Ovary (tissue), 9 donors: ENCODE measurements around the gene PRRG4. TPM values are rescaled to one million over a fixed set of nuclear protein-coding genes. Genes with fewer than 3 reads are reported as not detected.

ENCODE experiments used
- DNase-seq, 5 donors: peaks; one replicate each; pipeline ENCODE4 v3.0.0-alpha.2; 2019 to 2020
- H3K27ac ChIP-seq, 2 donors: fragments of 200-600 bp; one replicate each; pipeline versions ENCODE4 v1.5.1 to v1.8.0; 2019 to 2022
- H3K27me3 ChIP-seq: fragments of 200-600 bp; one replicate; pipeline ENCODE4 v1.8.0; 2022
- H3K36me3 ChIP-seq: fragments of 200-600 bp; sonication (generic); one replicate; pipeline ENCODE4 v1.5.1; 2019
- H3K4me1 ChIP-seq: one replicate; pipeline ENCODE4 v1.8.1; 2013; ENCODE audit warnings: mild to moderate bottlenecking, moderate library complexity; ENCODE audit not compliant: insufficient read depth
- H3K4me3 ChIP-seq: fragments of 200-600 bp; sonication (generic); one replicate; pipeline ENCODE4 v1.5.1; 2017
- H3K9me3 ChIP-seq, 2 donors: fragments of 200-600 bp in 1 of 2; sonication (generic) in 1 of 2; one replicate each; pipeline versions ENCODE4 v1.5.1 to v1.8.1; 2013 to 2019; ENCODE audit warnings: mild to moderate bottlenecking in 1 of 2, moderate library complexity in 1 of 2
- EP300 ChIP-seq: sonication (generic); formaldehyde crosslinking; IDR thresholded peaks from one replicate; pipeline ENCODE4 v1.6.1; 2017; ENCODE audit warnings: antibody characterized with exemption
- POLR2A ChIP-seq: fragments of 450-650 bp; IDR thresholded peaks from one replicate; pipeline ENCODE4 v1.6.1; 2017; ENCODE audit warnings: antibody characterized with exemption, mild to moderate bottlenecking, moderate library complexity
- WGBS, 3 donors: extraction: QIAGEN DNeasy Blood & Tissue Kit in 1 of 3; methylation state at CpG; one replicate each; pipeline versions ENCODE4 v1.1.5 to v1.1.7; 2013 to 2017; 5-methylcytosine and 5-hydroxymethylcytosine counted together
- intact Hi-C, 4 donors: fragments of 100-400 bp; cut with DNase I; formaldehyde crosslinking; loops; one replicate each; pipeline versions ENCODE4 v1.11.0 to v1.15.1; 2022 to 2023
- polyA plus RNA-seq, 2 donors: library from polyadenylated mRNA; stranded (reverse); fragments of 200-250 nt in 1 of 2; fragments of 350-450 nt in 1 of 2; fragmentation: Illumina TruSeq in 1 of 2; extraction: RNeasy Lipid Tissue Mini Kit (QIAGEN cat#74804) in 1 of 2; gene quantifications; one replicate each; pipeline ENCODE4 v1.2.3, GENCODE V29; 2013 to 2014
- total RNA-seq, 7 donors: library from RNA; depleted of rRNA in 2 of 7; stranded (reverse); fragments of >200 nt in 2 of 7; fragmentation: NEBNext Ultra II Directional in 3 of 7; extraction: Animal tissue kit (Norgen Biotek cat#: 25700) in 3 of 7; gene quantifications; one replicate each; pipeline versions ENCODE4 v1.1.0 to v1.2.4, GENCODE V29; 2016 to 2023
- TF ChIP-seq, protein P1 (sequence below), 3 donors: fragments of 450-650 bp in 2 of 3; fragments of 200-600 bp in 1 of 3; IDR thresholded peaks; one replicate each; pipeline versions ENCODE4 v1.5.1 to v1.8.0; 2016 to 2022; ENCODE audit warnings: antibody characterized with exemption in 3 of 3, mild to moderate bottlenecking in 1 of 3
- donor health status: DM: no; HTN: no; CAD: no; lungs with moderate emphysema.
- donor health status: DM: no; HTN: no; CAD: no.
- donor health status: Bipolar disorder and iron deficiency.
- donor health status: DM: yes; HTN: yes; CAD: no.
- donor health status: DM: no; HTN: no; CAD: no.
- donor health status: DM: yes; HTN: yes; CAD: no.

Gene PRRG4
- total and polyA plus RNA-seq, 9 donors = 0.17 to 6.5 (median 0.48) TPM

DNA sequence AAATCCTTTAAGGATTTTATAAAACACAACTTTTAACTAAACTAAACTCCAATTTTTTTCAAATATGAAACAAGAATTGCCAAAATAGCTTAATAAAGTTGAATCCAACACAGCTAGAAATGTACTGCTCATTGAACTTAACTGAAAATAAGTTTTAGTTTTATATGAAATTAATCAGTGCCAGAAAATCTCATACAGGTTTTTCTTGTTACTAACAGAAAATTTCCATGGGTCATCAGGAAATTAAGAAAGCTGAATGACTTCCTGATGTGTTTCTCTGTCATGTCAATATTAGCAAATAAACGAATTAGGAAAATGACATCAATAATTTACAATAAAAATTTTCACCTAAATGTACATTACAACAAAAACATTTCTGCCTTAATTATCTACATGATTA is 38.8 kb upstream of the PRRG4 start:
- Histone ChIP-seq H3K36me3 (no peaks in the 10 kb centered on the region), H3K27ac (no peak overlapping the region), H3K27me3 (no peaks in the 10 kb centered on the region), H3K9me3 (no peaks in the 10 kb centered on the region), H3K4me1 (no peaks in the 10 kb centered on the region), H3K4me3 (no peak overlapping the region)
- intact Hi-C loops = loop anchor here in 2 of 4 donors (5.0 to 10.0 kb wide), 2 partner anchors 79 to 476 kb away; no protein-coding TSS in a partner anchor
- TF ChIP-seq EP300 (no peak), POLR2A (no peak)
- TF ChIP-seq, protein P1, sequence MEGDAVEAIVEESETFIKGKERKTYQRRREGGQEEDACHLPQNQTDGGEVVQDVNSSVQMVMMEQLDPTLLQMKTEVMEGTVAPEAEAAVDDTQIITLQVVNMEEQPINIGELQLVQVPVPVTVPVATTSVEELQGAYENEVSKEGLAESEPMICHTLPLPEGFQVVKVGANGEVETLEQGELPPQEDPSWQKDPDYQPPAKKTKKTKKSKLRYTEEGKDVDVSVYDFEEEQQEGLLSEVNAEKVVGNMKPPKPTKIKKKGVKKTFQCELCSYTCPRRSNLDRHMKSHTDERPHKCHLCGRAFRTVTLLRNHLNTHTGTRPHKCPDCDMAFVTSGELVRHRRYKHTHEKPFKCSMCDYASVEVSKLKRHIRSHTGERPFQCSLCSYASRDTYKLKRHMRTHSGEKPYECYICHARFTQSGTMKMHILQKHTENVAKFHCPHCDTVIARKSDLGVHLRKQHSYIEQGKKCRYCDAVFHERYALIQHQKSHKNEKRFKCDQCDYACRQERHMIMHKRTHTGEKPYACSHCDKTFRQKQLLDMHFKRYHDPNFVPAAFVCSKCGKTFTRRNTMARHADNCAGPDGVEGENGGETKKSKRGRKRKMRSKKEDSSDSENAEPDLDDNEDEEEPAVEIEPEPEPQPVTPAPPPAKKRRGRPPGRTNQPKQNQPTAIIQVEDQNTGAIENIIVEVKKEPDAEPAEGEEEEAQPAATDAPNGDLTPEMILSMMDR (IDR thresholded peaks at IDR 0.05) = no peak
- no peak for DNase-seq
- 70 to 82% (median 72%) methylated on average over 1 of the region's 1 CpG for whole genome bisulfite sequencing, 3 donors

DNA sequence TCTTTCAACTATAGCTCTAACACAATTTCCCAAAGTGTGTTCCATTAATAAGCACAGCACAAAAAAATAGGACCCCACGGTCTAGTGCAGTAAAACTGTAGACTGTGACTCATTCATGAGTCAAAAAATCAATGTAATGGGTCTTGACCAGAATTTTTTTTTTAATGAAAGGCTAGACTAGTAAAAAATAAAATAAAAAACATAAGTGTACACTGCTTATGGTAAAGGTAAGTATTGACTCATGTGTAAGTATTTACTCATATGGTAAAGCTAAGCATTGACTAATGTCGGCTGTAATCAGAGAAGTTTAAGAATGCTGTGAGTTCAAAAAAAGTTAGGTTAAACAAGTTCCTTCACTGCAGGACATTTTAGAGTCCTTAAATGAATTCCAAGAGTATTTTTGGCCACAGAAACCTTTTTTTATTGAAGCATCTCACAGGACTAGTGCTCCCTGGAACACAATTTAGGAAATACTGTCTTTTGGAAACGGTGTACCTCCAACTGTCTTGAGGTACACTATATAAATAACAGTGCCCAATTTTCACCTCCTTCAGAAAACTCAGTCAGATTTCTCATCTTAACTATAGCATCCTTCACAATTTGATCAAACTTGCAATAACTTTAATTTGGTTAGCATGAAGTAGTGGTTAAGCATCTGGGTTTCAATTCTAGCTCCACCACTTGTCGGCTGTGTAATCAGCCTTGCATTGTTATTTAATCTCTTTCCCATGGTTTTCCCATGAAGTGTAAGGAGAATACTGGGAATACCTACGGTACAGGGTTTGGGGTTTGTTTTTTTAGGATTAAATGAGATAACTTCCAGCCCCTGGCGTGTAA is 37.4 kb upstream of the PRRG4 start:
- H3K27me3 ChIP-seq = no peaks in the 10 kb centered on the region
- no peaks in the 10 kb centered on the region for H3K4me1 ChIP-seq
- DNase-seq = no peak
- H3K9me3 ChIP-seq = no peaks in the 10 kb centered on the region
- no peaks in the 10 kb centered on the region for H3K36me3 ChIP-seq
- H3K27ac ChIP-seq = no peak overlapping the region
- TF ChIP-seq, protein P1 (IDR thresholded peaks at IDR 0.05) = no peak
- TF ChIP-seq EP300 (no peak), POLR2A (no peak)
- H3K4me3 ChIP-seq = no peak overlapping the region
- intact Hi-C loops = loop anchor here in 3 of 4 donors (2.0 to 10.0 kb wide), 3 partner anchors 80 to 478 kb away; no protein-coding TSS in a partner anchor
- WGBS, 3 donors = 30 to 39% (median 34%) methylated on average over 6 of the region's 6 CpGs

DNA sequence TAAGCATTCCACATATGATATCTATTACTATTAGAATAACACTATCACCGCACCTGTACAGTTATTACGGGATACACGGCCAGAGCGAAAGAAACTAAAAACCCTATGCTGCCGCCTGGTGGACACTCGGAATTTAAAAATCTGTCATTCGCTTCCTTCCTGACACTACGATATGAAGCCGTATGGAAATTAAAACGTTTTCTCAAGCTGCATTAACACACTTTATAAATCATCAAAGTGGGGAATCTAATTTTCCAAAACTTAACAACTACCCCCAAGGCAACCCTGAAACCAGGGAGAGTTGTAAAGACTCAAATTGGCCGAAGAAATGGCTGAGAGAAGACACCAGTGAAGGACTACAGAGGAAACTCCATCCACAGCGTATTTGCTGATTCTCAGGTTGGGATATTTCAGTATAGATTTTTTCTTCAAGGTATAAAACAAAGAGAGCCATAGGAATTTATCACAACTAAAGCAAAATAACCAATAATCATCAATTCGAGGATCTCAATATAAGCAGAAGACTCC is 36.7 kb upstream of the PRRG4 start:
- no peak for TF ChIP-seq EP300
- TF ChIP-seq POLR2A = no peak
- TF ChIP-seq, protein P1 (IDR thresholded peaks at IDR 0.05) = peak; percentile 24 to 65 (median 58)
- peak; percentile 18 to 66 (median 57) for DNase-seq
- Histone ChIP-seq H3K4me1 (no peaks in the 10 kb centered on the region), H3K4me3 (no peak overlapping the region), H3K36me3 (no peaks in the 10 kb centered on the region), H3K9me3 (no peaks in the 10 kb centered on the region), H3K27me3 (no peaks in the 10 kb centered on the region), H3K27ac (no peak overlapping the region)
- intact Hi-C loops = loop anchor here in 3 of 4 donors (2.0 to 10.0 kb wide), 3 partner anchors 81 to 478 kb away; no protein-coding TSS in a partner anchor
- 15 to 17% (median 15%) methylated on average over 13 of the region's 13 CpGs for WGBS, 3 donors

DNA sequence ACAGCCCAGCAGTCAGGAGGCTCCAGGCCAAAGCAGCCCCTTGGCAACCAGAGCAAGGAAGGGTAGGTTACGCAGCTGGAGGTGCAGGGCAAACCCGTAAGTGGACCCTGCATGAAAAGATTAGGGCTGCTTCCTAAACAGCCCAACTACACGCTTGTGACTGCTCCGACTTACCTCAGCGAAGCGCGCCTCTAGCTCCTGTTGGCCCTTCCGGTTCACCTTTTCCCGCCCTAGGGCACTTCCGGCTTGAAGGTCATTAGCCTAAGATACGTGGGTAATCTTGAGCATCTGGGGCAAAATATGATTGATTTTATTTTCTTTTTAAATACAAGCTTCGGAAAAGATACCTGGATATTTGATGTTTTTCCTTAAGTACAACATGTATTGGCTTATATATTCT is 35.3 kb upstream of the PRRG4 start, which contains the start of gene CCDC73:
CCDC73 (minus strand) TSS at position 224 of the 400 bp plus-strand sequence. CDS start 34,419 bp downstream, outside the sequence.
- no peaks in the 10 kb centered on the region for H3K36me3 ChIP-seq
- no peaks in the 10 kb centered on the region for H3K4me1 ChIP-seq
- 93 to 96% (median 93%) methylated on average over 12 of the region's 12 CpGs for WGBS, 3 donors
- H3K27ac ChIP-seq = no peak within 1 kb of the TSS
- intact Hi-C loops = loop anchor here in 2 of 4 donors (5.0 to 10.0 kb wide), 2 partner anchors 82 to 480 kb away; no protein-coding TSS in a partner anchor
- DNase-seq = no peak
- TF ChIP-seq, protein P1 (IDR thresholded peaks at IDR 0.05) = no peak
- no peak for TF ChIP-seq EP300
- no peak for TF ChIP-seq POLR2A
- no peaks in the 10 kb centered on the region for H3K27me3 ChIP-seq
- no peaks in the 10 kb centered on the region for H3K9me3 ChIP-seq
- H3K4me3 ChIP-seq = no peak within 1 kb of the TSS
